Chondrocyte (in vitro differentiated cells): ENCODE results near the gene HOOK2. TPM values are rescaled to one million over a fixed set of nuclear protein-coding genes. Genes with fewer than 3 reads are reported as not detected.
"Not testable (repeated sequence)": the region's sequence is repeated elsewhere in the genome, so short reads cannot be mapped to it uniquely, and the experiment has no call there.

Source experiments
- DNase-seq: peaks from one replicate; pipeline ENCODE4 v3.0.0; 2021; ENCODE audit warnings: mixed read lengths, low spot score
- H3K27ac Mint-ChIP-seq: one replicate; pipeline ENCODE4 v1.8.0; 2021; ENCODE audit warnings: mild to moderate bottlenecking, moderate library complexity, mixed read lengths; ENCODE audit not compliant: unreplicated experiment
- H3K27me3 Mint-ChIP-seq: 2 replicates; pipeline ENCODE4 v1.8.0; 2021; ENCODE audit warnings: low read depth, mixed read lengths
- H3K36me3 Mint-ChIP-seq: 2 replicates; pipeline ENCODE4 v1.8.0; 2021; ENCODE audit warnings: low read depth, mixed read lengths
- H3K4me1 Mint-ChIP-seq: 2 replicates; pipeline ENCODE4 v1.8.0; 2021; ENCODE audit warnings: low read depth, mild to moderate bottlenecking, mixed read lengths
- H3K4me3 Mint-ChIP-seq: one replicate; pipeline ENCODE4 v1.8.0; 2021; ENCODE audit warnings: mild to moderate bottlenecking, moderate library complexity, mixed read lengths; ENCODE audit not compliant: unreplicated experiment
- H3K9me3 Mint-ChIP-seq: 2 replicates; pipeline ENCODE4 v1.8.0; 2021; ENCODE audit warnings: low read depth, mixed read lengths
- CTCF ChIP-seq: fragments of 200-600 bp; sonication (generic); IDR thresholded peaks from 2 replicates; pipeline ENCODE4 v1.5.0; 2021; ENCODE audit warnings: antibody characterized with exemption, mild to moderate bottlenecking, moderate library complexity
- total RNA-seq: library from RNA; stranded (reverse); gene quantifications from 3 replicates; pipeline ENCODE4 v1.2.1, GENCODE V29; 2021

The HOOK2 gene
- total RNA-seq, 1 donor from 2014 or later: 26.8 TPM

GRCh38 chr19:12733369-12734214 lies 41.8 kb downstream of the HOOK2 start:
- Mint-ChIP-seq H3K27me3 (no peaks in the 10 kb centered on the region), H3K4me1 (peaks cover 40% of the 10 kb centered on the region), H3K4me3 (peak overlapping the region; percentile 92), H3K9me3 (no peaks in the 10 kb centered on the region), H3K27ac (peak overlapping the region; percentile 95), H3K36me3 (peaks cover 13% of the 10 kb centered on the region)
- DNase-seq: no peak
- TF ChIP-seq CTCF: peak; percentile 65

GRCh38 chr19:12731337-12731736 lies 44.0 kb downstream of the HOOK2 start:
- Mint-ChIP-seq H3K27me3 (no peaks in the 10 kb centered on the region), H3K9me3 (no peaks in the 10 kb centered on the region), H3K4me1 (peaks cover 21% of the 10 kb centered on the region), H3K36me3 (peaks cover 16% of the 10 kb centered on the region), H3K27ac (no peak overlapping the region), H3K4me3 (no peak overlapping the region)
- no peak for DNase-seq
- no peak for TF ChIP-seq CTCF

DNA sequence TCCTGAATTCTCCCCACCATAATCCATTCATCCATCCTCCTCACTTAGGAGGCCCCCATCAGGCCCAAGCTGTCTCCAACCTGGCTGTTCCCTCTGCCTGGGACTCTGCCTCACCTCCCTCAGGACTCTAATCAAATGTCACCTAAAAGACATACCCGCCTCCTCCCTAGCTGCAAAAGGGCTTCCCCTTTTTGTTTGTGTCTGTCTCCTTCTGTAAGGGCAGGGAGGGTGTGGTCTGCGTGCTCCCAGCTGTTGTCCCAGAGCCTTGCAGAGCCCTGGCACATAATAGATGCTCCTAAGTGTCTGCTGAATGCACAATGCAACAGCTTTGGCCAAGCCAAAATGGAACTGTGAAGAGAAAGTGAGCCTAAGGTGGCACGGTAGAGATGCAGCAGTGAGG lies 45.3 kb downstream of the HOOK2 start:
- H3K4me3 Mint-ChIP-seq: no peak overlapping the region

GRCh38 chr19:12727745-12728433 lies 47.5 kb downstream of the HOOK2 start:
- H3K27ac Mint-ChIP-seq: no peak overlapping the region
- no peaks in the 10 kb centered on the region for H3K9me3 Mint-ChIP-seq
- no peak for DNase-seq
- H3K27me3 Mint-ChIP-seq: no peaks in the 10 kb centered on the region
- no peak overlapping the region for H3K4me3 Mint-ChIP-seq
- peaks cover 25% of the 10 kb centered on the region for H3K4me1 Mint-ChIP-seq
- peaks cover 16% of the 10 kb centered on the region for H3K36me3 Mint-ChIP-seq
- no peak for TF ChIP-seq CTCF

More for the DNA sequence above, 45.3 kb downstream of the HOOK2 start:
- Mint-ChIP-seq H3K36me3 (peaks cover 16% of the 10 kb centered on the region), H3K27ac (no peak overlapping the region), H3K27me3 (no peaks in the 10 kb centered on the region), H3K4me1 (peaks cover 20% of the 10 kb centered on the region), H3K9me3 (no peaks in the 10 kb centered on the region)
- TF ChIP-seq CTCF: no peak
- DNase-seq: no peak

DNA sequence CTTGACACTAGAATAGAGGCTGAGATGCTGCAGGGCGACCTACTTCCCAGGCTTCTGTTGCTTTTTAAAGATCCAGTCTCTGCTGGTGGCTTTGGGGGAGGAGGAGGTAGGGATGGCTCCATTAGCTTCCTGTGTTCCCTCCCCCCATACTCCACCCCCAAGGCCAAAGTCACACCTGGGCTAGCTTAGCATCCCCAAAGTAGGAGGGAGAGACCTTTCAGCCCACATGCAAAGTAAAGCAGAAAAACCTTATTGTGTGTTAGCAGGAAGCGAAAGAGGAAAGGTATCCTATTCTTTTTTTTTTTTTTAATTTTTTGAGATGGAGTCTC lies 48.4 kb downstream of the HOOK2 start:
- no peaks in the 10 kb centered on the region for H3K9me3 Mint-ChIP-seq

DNA sequence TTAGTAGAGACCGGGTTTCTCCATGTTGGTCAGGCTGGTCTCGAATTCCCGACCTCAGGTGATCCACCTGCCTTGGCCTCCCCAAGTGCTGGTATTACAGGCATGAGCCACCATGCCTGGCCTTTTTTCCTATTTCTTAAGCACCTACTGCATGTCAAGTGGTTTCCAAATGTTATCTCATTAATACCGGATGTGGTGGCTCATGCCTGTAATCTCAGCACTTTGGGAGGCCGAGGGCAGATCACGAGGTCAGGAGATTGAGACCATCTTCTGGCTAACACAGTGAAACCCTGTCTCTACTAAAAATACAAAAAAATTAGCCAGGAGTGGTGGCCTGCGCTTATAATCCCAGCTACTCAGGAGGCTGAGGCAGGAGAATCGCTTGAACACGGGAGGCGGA lies 49.7 kb downstream of the HOOK2 start:
- not testable (repeated sequence) for H3K27me3 Mint-ChIP-seq, H3K4me3 Mint-ChIP-seq, H3K9me3 Mint-ChIP-seq, DNase-seq, H3K27ac Mint-ChIP-seq
- H3K36me3 Mint-ChIP-seq: peaks cover 12% of the 10 kb centered on the region
- H3K4me1 Mint-ChIP-seq: peaks cover 27% of the 10 kb centered on the region

More for the DNA sequence above, 48.4 kb downstream of the HOOK2 start:
- DNase-seq: no peak
- H3K4me1 Mint-ChIP-seq: peaks cover 19% of the 10 kb centered on the region
- H3K27me3 Mint-ChIP-seq: no peaks in the 10 kb centered on the region
- H3K4me3 Mint-ChIP-seq: no peak overlapping the region
- TF ChIP-seq CTCF: no peak
- H3K36me3 Mint-ChIP-seq: peaks cover 14% of the 10 kb centered on the region
- H3K27ac Mint-ChIP-seq: no peak overlapping the region
